ENCODE measurements around the gene CCNL2. TPM values are rescaled to one million over a fixed set of nuclear protein-coding genes. Genes with fewer than 3 reads are reported as not detected.
A peak's percentile ranks its signal among the peaks of the same experiment; 100 is the strongest.

The CCNL2 gene
- total RNA-seq, 4 donors from 2014 or later: 35.0 to 91.1 (median 43.7) TPM

- ATAC-seq (no peak), DNase-seq (no peak)
- in situ Hi-C loops (cut with MboI; ENCODE audit: low sequenced_read_pairs in 4 of 4): no loop called here
- Histone ChIP-seq H3K27ac (peak overlapping the region; percentile 76 to 81 (median 78)), H3K9me3 (no peaks in the 10 kb centered on the region), H3K4me3 (peak overlapping the region in 3 of 4 donors; percentile 44 to 62 (median 50)), H3K4me1 (peaks cover 28 to 62% of the 10 kb centered on the region in 2 donors), H3K36me3 (no peaks in the 10 kb centered on the region), H3K27me3 (peaks cover 0 to 24% (median 9%) of the 10 kb centered on the region in 3 donors)
- intact Hi-C loops (cut with DNase I; ENCODE audit: low total_unique reads): no loop called here
- no peak for TF ChIP-seq POLR2A (IDR thresholded peaks at IDR 0.05)
- no peak for TF ChIP-seq CTCF (IDR thresholded peaks at IDR 0.05 in 4 of 5, conservative IDR thresholded peaks at IDR 0.05 in 1 of 5)
Measured at GRCh38 chr1:1434824-1435105, 35.6 kb upstream of the CCNL2 start.

GRCh38 chr1:1434131-1434823 is 35.1 kb upstream of the CCNL2 start:
- intact Hi-C loops (cut with DNase I; ENCODE audit: low total_unique reads): no loop called here
- ATAC-seq: no peak
- Histone ChIP-seq H3K36me3 (no peaks in the 10 kb centered on the region), H3K4me1 (peaks cover 32 to 64% of the 10 kb centered on the region in 2 donors), H3K27me3 (peaks cover 0 to 24% (median 9%) of the 10 kb centered on the region in 3 donors), H3K9me3 (no peaks in the 10 kb centered on the region), H3K27ac (peak overlapping the region; percentile 76 to 81 (median 78)), H3K4me3 (peak overlapping the region in 3 of 4 donors; percentile 11 to 28 (median 21))
- TF ChIP-seq CTCF (IDR thresholded peaks at IDR 0.05 in 4 of 5, conservative IDR thresholded peaks at IDR 0.05 in 1 of 5) (no peak), POLR2A (IDR thresholded peaks at IDR 0.05) (no peak)
- DNase-seq: no peak
- in situ Hi-C loops (cut with MboI; ENCODE audit: low sequenced_read_pairs in 4 of 4): no loop called here

- H3K27me3 ChIP-seq: peaks cover 0 to 24% (median 12%) of the 10 kb centered on the region in 3 donors
- TF ChIP-seq CTCF (IDR thresholded peaks at IDR 0.05 in 4 of 5, conservative IDR thresholded peaks at IDR 0.05 in 1 of 5): no peak
- no peak for TF ChIP-seq POLR2A (IDR thresholded peaks at IDR 0.05)
- peak overlapping the region in 3 of 4 donors; percentile 11 to 28 (median 21) for H3K4me3 ChIP-seq
- H3K4me1 ChIP-seq: peaks cover 32 to 64% of the 10 kb centered on the region in 2 donors
- H3K36me3 ChIP-seq: no peaks in the 10 kb centered on the region
- ATAC-seq: no peak
- intact Hi-C loops (cut with DNase I; ENCODE audit: low total_unique reads): no loop called here
- no peaks in the 10 kb centered on the region for H3K9me3 ChIP-seq
- in situ Hi-C loops (cut with MboI; ENCODE audit: low sequenced_read_pairs in 4 of 4): no loop called here
- H3K27ac ChIP-seq: peak overlapping the region; percentile 76 to 81 (median 78)
- DNase-seq: no peak
Measured at GRCh38 chr1:1433804-1434130, 34.6 kb upstream of the CCNL2 start.

GRCh38 chr1:1432951-1433803 is 34.0 kb upstream of the CCNL2 start:
- no peak for ATAC-seq
- Histone ChIP-seq H3K27ac (peak overlapping the region; percentile 76 to 81 (median 78)), H3K9me3 (no peaks in the 10 kb centered on the region), H3K36me3 (no peaks in the 10 kb centered on the region), H3K4me1 (peaks cover 32 to 64% of the 10 kb centered on the region in 2 donors), H3K4me3 (peak overlapping the region in 3 of 4 donors; percentile 11 to 28 (median 21)), H3K27me3 (peaks cover 4 to 25% (median 12%) of the 10 kb centered on the region in 3 donors)
- in situ Hi-C loops (cut with MboI; ENCODE audit: low sequenced_read_pairs in 4 of 4): no loop called here
- intact Hi-C loops (cut with DNase I; ENCODE audit: low total_unique reads): no loop called here
- TF ChIP-seq POLR2A (IDR thresholded peaks at IDR 0.05) (no peak), CTCF (IDR thresholded peaks at IDR 0.05 in 4 of 5, conservative IDR thresholded peaks at IDR 0.05 in 1 of 5) (no peak)
- DNase-seq: no peak
